PC-3 (cell line): ENCODE measurements around the gene TMEM79. TPM values are rescaled to one million over a fixed set of nuclear protein-coding genes. Genes with fewer than 3 reads are reported as not detected.

Experiments
- ATAC-seq: fragments of 200-7000 bp; cut with Tn5 transposase; 2 replicates; pipeline ENCODE4 v1.9.1; 2020; ENCODE audit warnings: mild to moderate bottlenecking, moderate library complexity
- BruUV-seq: library from RNA; stranded (reverse); fragments of 400-500 nt; replicated peaks from 2 replicates; lab custom pipeline; 2021; lab: Mats Ljungman, UMichigan
- CTCF ChIA-PET: fragments of 300-600 bp; sonication (Branson Sonifier 250); formaldehyde crosslinking; loops from one replicate; lab custom pipeline; 2022; ENCODE audit warnings: antibody characterized with exemption; lab: Charles Lee
- POLR2A ChIA-PET: fragments of 300-600 bp; sonication (Branson Sonifier 250); formaldehyde crosslinking; loops from one replicate; lab custom pipeline; 2022; ENCODE audit warnings: antibody characterized with exemption; ENCODE audit not compliant: unreplicated experiment; lab: Charles Lee
- DNase-seq: peaks from one replicate; pipeline ENCODE4 v3.0.0-alpha.2; 2015
- H2AFZ ChIP-seq: fragments of 300-600 bp; sonication (generic); 2 replicates; pipeline ENCODE4 v1.6.0; 2016; ENCODE audit warnings: antibody characterized with exemption, low read length
- H3F3A ChIP-seq: fragments of 300-600 bp; sonication (generic); one replicate; pipeline ENCODE4 v1.6.0; 2017; ENCODE audit warnings: antibody characterized with exemption, low read length, control low read depth, mild to moderate bottlenecking; ENCODE audit not compliant: unreplicated experiment
- H3K27ac ChIP-seq: fragments of 300-600 bp; sonication (generic); 2 replicates; pipeline ENCODE4 v1.5.1; 2016; ENCODE audit warnings: mild to moderate bottlenecking, low read length
- H3K27me3 ChIP-seq: fragments of 300-600 bp; sonication (generic); 2 replicates; pipeline ENCODE4 v1.6.1; 2016; ENCODE audit warnings: low read length, mixed read lengths
- H3K36me3 ChIP-seq: fragments of 300-600 bp; sonication (generic); 2 replicates; pipeline ENCODE4 v1.6.1; 2016; ENCODE audit warnings: low read depth, mixed run types, low read length, mixed read lengths
- H3K4me1 ChIP-seq: fragments of 300-600 bp; sonication (generic); 2 replicates; pipeline ENCODE4 v1.5.1; 2016; ENCODE audit warnings: low read length; ENCODE audit not compliant: insufficient read depth
- H3K4me2 ChIP-seq: fragments of 300-600 bp; sonication (generic); 2 replicates; pipeline ENCODE4 v1.6.0; 2016; ENCODE audit warnings: low read length
- H3K4me3 ChIP-seq: fragments of 300-600 bp; sonication (generic); 2 replicates; pipeline ENCODE4 v1.5.1; 2016; ENCODE audit warnings: mild to moderate bottlenecking, low read length, mixed read lengths
- H3K79me2 ChIP-seq: fragments of 300-600 bp; sonication (generic); 2 replicates; pipeline ENCODE4 v1.6.1; 2017; ENCODE audit warnings: low read length, mixed read lengths
- H3K9ac ChIP-seq: fragments of 300-600 bp; sonication (generic); 2 replicates; pipeline ENCODE4 v1.6.0; 2016; ENCODE audit warnings: mild to moderate bottlenecking, low read length
- H3K9me2 ChIP-seq: fragments of 300-600 bp; sonication (generic); replicated peaks from 2 replicates; pipeline ENCODE4 v1.6.1; 2016; ENCODE audit warnings: mixed run types, low read length, mixed read lengths
- H3K9me3 ChIP-seq: fragments of 300-600 bp; sonication (generic); 2 replicates; pipeline ENCODE4 v1.6.1; 2016; ENCODE audit warnings: low read length, mixed read lengths
- H4K20me1 ChIP-seq: fragments of 300-600 bp; sonication (generic); 2 replicates; pipeline ENCODE4 v1.6.1; 2016; ENCODE audit warnings: low read length, mixed read lengths
- EZH2 ChIP-seq: fragments of 300-600 bp; sonication (generic); IDR thresholded peaks from one replicate; pipeline ENCODE4 v1.6.1; 2017; ENCODE audit warnings: antibody characterized with exemption, mild to moderate bottlenecking, low read length; ENCODE audit not compliant: unreplicated experiment
- EZH2phosphoT487 ChIP-seq: fragments of 300-600 bp; sonication (generic); IDR thresholded peaks from 2 replicates; pipeline ENCODE4 v1.6.1; 2018; ENCODE audit warnings: mild to moderate bottlenecking, antibody characterized with exemption, low read length, borderline replicate concordance
- intact Hi-C: fragments of 100-400 bp; cut with micrococcal nuclease; formaldehyde crosslinking; loops from 2 replicates; pipeline ENCODE4 v1.9.0; 2023
- total RNA-seq: library from RNA; depleted of rRNA; stranded (reverse); fragments of >200 nt; gene quantifications from 2 replicates; pipeline ENCODE4 v1.2.3, GENCODE V29; 2014
- TF ChIP-seq, protein P1 (sequence below): fragments of 300-600 bp; sonication (generic); conservative IDR thresholded peaks from 2 replicates; pipeline ENCODE4 v1.5.1; 2017; ENCODE audit warnings: antibody characterized with exemption, low read depth, mild to moderate bottlenecking, low read length

The TMEM79 gene
- total RNA-seq, 1 experiment from 2014 or later = 8.1 TPM

DNA sequence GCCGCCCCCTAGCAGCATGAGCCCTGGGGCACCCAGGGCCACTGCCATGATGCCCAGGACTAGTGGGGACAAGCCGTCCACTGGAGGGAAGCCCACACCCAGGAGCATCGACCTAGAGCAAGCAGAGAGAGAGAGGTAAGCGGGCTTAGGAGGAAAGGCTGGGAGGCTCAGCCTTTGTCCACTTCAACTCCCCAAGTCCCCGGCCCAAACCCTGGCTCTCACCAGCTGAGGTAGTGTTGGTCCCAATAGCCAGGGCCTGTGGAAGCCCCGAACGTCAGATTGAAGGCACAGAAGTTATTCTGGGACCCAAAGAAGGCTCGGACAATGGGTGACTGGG is 8.9 kb downstream of the TMEM79 start:
- no peaks in the 10 kb centered on the region for H3K9me2 ChIP-seq
- no peak for DNase-seq
- H3K27ac ChIP-seq = no peak overlapping the region
- no peak overlapping the region for H3K4me2 ChIP-seq
- H3F3A ChIP-seq = no peaks in the 10 kb centered on the region
- intact Hi-C loops = no loop called here
- ATAC-seq = no peak
- TF ChIP-seq EZH2 (no peak), EZH2phosphoT487 (no peak)
- TF ChIP-seq, protein P1, sequence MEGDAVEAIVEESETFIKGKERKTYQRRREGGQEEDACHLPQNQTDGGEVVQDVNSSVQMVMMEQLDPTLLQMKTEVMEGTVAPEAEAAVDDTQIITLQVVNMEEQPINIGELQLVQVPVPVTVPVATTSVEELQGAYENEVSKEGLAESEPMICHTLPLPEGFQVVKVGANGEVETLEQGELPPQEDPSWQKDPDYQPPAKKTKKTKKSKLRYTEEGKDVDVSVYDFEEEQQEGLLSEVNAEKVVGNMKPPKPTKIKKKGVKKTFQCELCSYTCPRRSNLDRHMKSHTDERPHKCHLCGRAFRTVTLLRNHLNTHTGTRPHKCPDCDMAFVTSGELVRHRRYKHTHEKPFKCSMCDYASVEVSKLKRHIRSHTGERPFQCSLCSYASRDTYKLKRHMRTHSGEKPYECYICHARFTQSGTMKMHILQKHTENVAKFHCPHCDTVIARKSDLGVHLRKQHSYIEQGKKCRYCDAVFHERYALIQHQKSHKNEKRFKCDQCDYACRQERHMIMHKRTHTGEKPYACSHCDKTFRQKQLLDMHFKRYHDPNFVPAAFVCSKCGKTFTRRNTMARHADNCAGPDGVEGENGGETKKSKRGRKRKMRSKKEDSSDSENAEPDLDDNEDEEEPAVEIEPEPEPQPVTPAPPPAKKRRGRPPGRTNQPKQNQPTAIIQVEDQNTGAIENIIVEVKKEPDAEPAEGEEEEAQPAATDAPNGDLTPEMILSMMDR = no peak
- BruUV-seq = no TSS peak
- H3K4me1 ChIP-seq = peaks cover 15% of the 10 kb centered on the region; the same call in 1 of the 2 replicates
- ChIA-PET POLR2A (no interaction called here), CTCF (no interaction called here)
- H3K27me3 ChIP-seq = no peaks in the 10 kb centered on the region
- H4K20me1 ChIP-seq = no peaks in the 10 kb centered on the region
- no peak overlapping the region for H3K9ac ChIP-seq
- no peaks in the 10 kb centered on the region for H3K36me3 ChIP-seq
- H2AFZ ChIP-seq = no peak overlapping the region
- H3K79me2 ChIP-seq = no peaks in the 10 kb centered on the region
- H3K9me3 ChIP-seq = no peaks in the 10 kb centered on the region
- no peak overlapping the region for H3K4me3 ChIP-seq

GRCh38 chr1:156293895-156294294 is 9.8 kb downstream of the TMEM79 start:
- BruUV-seq = no TSS peak
- CTCF ChIA-PET = no interaction called here
- intact Hi-C loops = no loop called here

More at GRCh38 chr1:156293895-156294294, 9.8 kb downstream of the TMEM79 start:
- Histone ChIP-seq H3K36me3 (no peaks in the 10 kb centered on the region), H3K9ac (no peak overlapping the region), H3K4me1 (peaks cover 15% of the 10 kb centered on the region; the same call in 1 of the 2 replicates), H3K9me2 (no peaks in the 10 kb centered on the region), H3K4me2 (no peak overlapping the region), H3K4me3 (no peak overlapping the region), H4K20me1 (no peaks in the 10 kb centered on the region), H3K27me3 (no peaks in the 10 kb centered on the region), H2AFZ (no peak overlapping the region), H3K9me3 (no peaks in the 10 kb centered on the region), H3K79me2 (no peaks in the 10 kb centered on the region), H3K27ac (no peak overlapping the region), H3F3A (no peaks in the 10 kb centered on the region)
- no peak for ATAC-seq
- POLR2A ChIA-PET = interaction anchor here (0.7 kb wide), 1 partner anchor 11 kb away, joined by 4 read pairs; the partner anchor contains the start of gene SMG5
- no peak for DNase-seq
- TF ChIP-seq EZH2phosphoT487 (no peak), EZH2 (no peak)
- TF ChIP-seq, protein P1 = no peak
